Caco-2 (cell line): ENCODE results near the gene PDGFD. TPM values are rescaled to one million over a fixed set of nuclear protein-coding genes. Genes with fewer than 3 reads are reported as not detected.

Source experiments
- BruUV-seq: library from RNA; stranded (reverse); fragments of 400-500 nt; replicated peaks from 2 replicates; lab custom pipeline; 2021; lab: Mats Ljungman, UMichigan
- CTCF ChIA-PET: fragments of 300-600 bp; sonication (Branson Sonifier 250); formaldehyde crosslinking; loops from one replicate; lab custom pipeline; 2022; ENCODE audit warnings: antibody characterized with exemption; lab: Charles Lee
- POLR2A ChIA-PET: fragments of 300-600 bp; sonication (Branson Sonifier 250); formaldehyde crosslinking; loops from one replicate; lab custom pipeline; 2022; ENCODE audit warnings: antibody characterized with exemption; lab: Charles Lee
- DNase-seq, 2 experiments: peaks; one replicate each; pipeline versions ENCODE4 v3.0.0 to v3.0.0-alpha.2; 2020 to 2022
- H3K27me3 ChIP-seq: replicated peaks from 2 replicates; pipeline ENCODE4 v1.6.0; 2011; ENCODE audit warnings: low read length; ENCODE audit not compliant: control insufficient read depth, insufficient read depth
- H3K36me3 ChIP-seq: 2 replicates; pipeline ENCODE4 v1.5.1; 2011; ENCODE audit warnings: low read length; ENCODE audit not compliant: control insufficient read depth, insufficient read depth
- H3K4me1 ChIP-seq: fragments of 250-450 bp; sonication (Bioruptor Pico); 2 replicates; pipeline ENCODE4 v1.5.1; 2020; ENCODE audit warnings: mild to moderate bottlenecking
- H3K4me3 ChIP-seq: 2 replicates; pipeline ENCODE4 v1.5.1; 2011; ENCODE audit warnings: low read depth, mild to moderate bottlenecking, control low read depth, low read length
- H3K9me3 ChIP-seq: fragments of 250-450 bp; sonication (Bioruptor Pico); 2 replicates; pipeline ENCODE4 v1.5.1; 2020; ENCODE audit warnings: mild to moderate bottlenecking, moderate library complexity
- H3K27ac Mint-ChIP-seq: one replicate; pipeline ENCODE4 v1.8.0; 2022; ENCODE audit warnings: mixed read lengths; ENCODE audit not compliant: unreplicated experiment
- H3K27me3 Mint-ChIP-seq: one replicate; pipeline ENCODE4 v1.8.0; 2022; ENCODE audit warnings: mixed read lengths; ENCODE audit not compliant: insufficient read depth, unreplicated experiment
- H3K36me3 Mint-ChIP-seq: one replicate; pipeline ENCODE4 v1.8.0; 2022; ENCODE audit warnings: mild to moderate bottlenecking, mixed read lengths; ENCODE audit not compliant: insufficient read depth, unreplicated experiment
- H3K4me1 Mint-ChIP-seq: one replicate; pipeline ENCODE4 v1.8.0; 2022; ENCODE audit warnings: low read depth, mixed read lengths; ENCODE audit not compliant: unreplicated experiment
- H3K4me3 Mint-ChIP-seq: one replicate; pipeline ENCODE4 v1.8.0; 2022; ENCODE audit warnings: mild to moderate bottlenecking, moderate library complexity, mixed read lengths; ENCODE audit not compliant: unreplicated experiment
- H3K9me3 Mint-ChIP-seq: one replicate; pipeline ENCODE4 v1.8.0; 2022; ENCODE audit warnings: mixed read lengths; ENCODE audit not compliant: unreplicated experiment
- intact Hi-C: fragments of 100-400 bp; cut with micrococcal nuclease; formaldehyde crosslinking; loops from one replicate; pipeline ENCODE4 v1.10.0; 2022; ENCODE audit not compliant: unreplicated experiment
- total RNA-seq: library from RNA; stranded (reverse); gene quantifications from 2 replicates; pipeline ENCODE4 v1.2.3, GENCODE V29; 2022
- TF ChIP-seq, protein P1 (sequence below), 2 experiments: fragments of 200-600 bp in 1 of 2; IDR thresholded peaks; 1 replicate in 1 of 2; 2 replicates in 1 of 2; pipeline versions ENCODE4 v1.5.1 to v1.8.0; 2011 to 2022; ENCODE audit warnings: antibody characterized with exemption in 1 of 2, control low read depth in 1 of 2, inconsistent platforms in 1 of 2, low read depth in 1 of 2, low read length in 1 of 2, mild to moderate bottlenecking in 1 of 2, moderate library complexity in 1 of 2; ENCODE audit not compliant: insufficient read depth in 1 of 2, severe bottlenecking in 1 of 2, unreplicated experiment in 1 of 2

The PDGFD gene
- total RNA-seq, 1 experiment from 2014 or later, result not detected

DNA sequence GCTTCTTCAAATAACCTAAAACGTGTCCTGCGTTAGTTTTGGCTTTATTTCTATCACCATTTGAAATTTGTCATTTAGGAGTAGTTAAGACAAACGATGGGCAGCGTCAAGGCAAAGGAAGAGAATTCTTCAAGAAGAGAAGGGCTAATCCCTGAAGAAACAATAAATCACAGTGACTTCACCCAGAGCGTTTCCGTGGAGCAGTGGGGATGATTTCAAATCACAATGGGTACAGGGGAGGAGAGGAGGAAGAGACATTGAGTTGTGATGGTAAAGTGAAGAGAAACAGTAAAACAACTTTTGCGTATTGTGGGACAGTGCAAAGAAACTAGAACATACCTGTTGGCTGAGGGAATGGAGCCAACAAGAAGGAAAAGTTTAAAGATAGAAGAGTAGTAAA lies 9.7 kb downstream of the PDGFD start:
- TF ChIP-seq, protein P1, sequence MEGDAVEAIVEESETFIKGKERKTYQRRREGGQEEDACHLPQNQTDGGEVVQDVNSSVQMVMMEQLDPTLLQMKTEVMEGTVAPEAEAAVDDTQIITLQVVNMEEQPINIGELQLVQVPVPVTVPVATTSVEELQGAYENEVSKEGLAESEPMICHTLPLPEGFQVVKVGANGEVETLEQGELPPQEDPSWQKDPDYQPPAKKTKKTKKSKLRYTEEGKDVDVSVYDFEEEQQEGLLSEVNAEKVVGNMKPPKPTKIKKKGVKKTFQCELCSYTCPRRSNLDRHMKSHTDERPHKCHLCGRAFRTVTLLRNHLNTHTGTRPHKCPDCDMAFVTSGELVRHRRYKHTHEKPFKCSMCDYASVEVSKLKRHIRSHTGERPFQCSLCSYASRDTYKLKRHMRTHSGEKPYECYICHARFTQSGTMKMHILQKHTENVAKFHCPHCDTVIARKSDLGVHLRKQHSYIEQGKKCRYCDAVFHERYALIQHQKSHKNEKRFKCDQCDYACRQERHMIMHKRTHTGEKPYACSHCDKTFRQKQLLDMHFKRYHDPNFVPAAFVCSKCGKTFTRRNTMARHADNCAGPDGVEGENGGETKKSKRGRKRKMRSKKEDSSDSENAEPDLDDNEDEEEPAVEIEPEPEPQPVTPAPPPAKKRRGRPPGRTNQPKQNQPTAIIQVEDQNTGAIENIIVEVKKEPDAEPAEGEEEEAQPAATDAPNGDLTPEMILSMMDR (IDR thresholded peaks at IDR 0.05; ENCODE audit: insufficient read depth in 1 of 2, low read depth in 1 of 2, low read length in 1 of 2, severe bottlenecking in 1 of 2, unreplicated experiment in 1 of 2), result no peak
- H3K4me3 ChIP-seq, result no peak overlapping the region
- no peaks in the 10 kb centered on the region for H3K9me3 ChIP-seq
- no peaks in the 10 kb centered on the region for H3K36me3 ChIP-seq
- H3K27ac Mint-ChIP-seq, result no peak overlapping the region
- no peak for DNase-seq
- 0 out of 2 replicates have a peak, but pooled peaks cover 3% of the 10 kb centered on the region for H3K4me1 ChIP-seq
- peaks cover 13% of the 10 kb centered on the region for H3K9me3 Mint-ChIP-seq
- BruUV-seq, result no TSS peak
- H3K36me3 Mint-ChIP-seq, result no peaks in the 10 kb centered on the region
- H3K27me3 ChIP-seq, result no peaks in the 10 kb centered on the region
- ChIA-PET POLR2A (no interaction called here), CTCF (no interaction called here)
- intact Hi-C loops, result no loop called here
- H3K4me3 Mint-ChIP-seq, result no peak overlapping the region
- no peaks in the 10 kb centered on the region for H3K4me1 Mint-ChIP-seq
- H3K27me3 Mint-ChIP-seq, result no peaks in the 10 kb centered on the region

DNA sequence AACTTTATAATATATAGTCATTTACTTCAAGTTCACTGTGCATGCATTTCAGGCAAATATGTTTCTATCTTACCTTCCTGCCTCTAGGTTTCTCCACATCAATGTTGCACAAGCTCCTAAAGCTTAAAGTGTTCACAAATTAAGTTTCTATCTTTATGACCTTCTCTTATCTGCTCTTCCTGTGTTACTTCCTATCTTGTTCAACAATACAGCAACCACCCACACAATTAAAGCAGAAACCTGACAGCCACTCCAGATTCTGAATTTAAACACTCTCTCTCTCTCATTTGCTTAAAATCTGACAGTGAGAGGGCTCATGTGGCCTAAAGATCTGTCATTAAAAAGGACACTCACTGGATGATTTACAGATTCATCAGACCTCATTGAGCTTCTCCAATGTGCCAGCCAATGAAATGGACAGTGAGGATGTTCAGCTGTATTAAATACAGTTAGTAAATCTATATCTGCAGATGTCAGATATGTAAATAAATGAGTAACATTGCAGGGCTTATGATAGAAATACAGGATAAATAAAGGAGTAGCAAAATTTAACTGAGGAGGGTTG lies 10.9 kb downstream of the PDGFD start:
- CTCF ChIA-PET, result no interaction called here
- POLR2A ChIA-PET, result no interaction called here
- Mint-ChIP-seq H3K27ac (no peak overlapping the region), H3K36me3 (no peaks in the 10 kb centered on the region), H3K27me3 (no peaks in the 10 kb centered on the region), H3K4me1 (no peaks in the 10 kb centered on the region), H3K9me3 (peaks cover 13% of the 10 kb centered on the region), H3K4me3 (no peak overlapping the region)
- DNase-seq, result no peak
- no peaks in the 10 kb centered on the region for H3K9me3 ChIP-seq
- H3K4me1 ChIP-seq, result 0 out of 2 replicates have a peak, but pooled peaks cover 3% of the 10 kb centered on the region
- H3K27me3 ChIP-seq, result no peaks in the 10 kb centered on the region
- no peak overlapping the region for H3K4me3 ChIP-seq
- TF ChIP-seq, protein P1 (IDR thresholded peaks at IDR 0.05; ENCODE audit: insufficient read depth in 1 of 2, low read depth in 1 of 2, low read length in 1 of 2, severe bottlenecking in 1 of 2, unreplicated experiment in 1 of 2), result no peak
- BruUV-seq, result no TSS peak
- no peaks in the 10 kb centered on the region for H3K36me3 ChIP-seq
- intact Hi-C loops, result no loop called here

DNA sequence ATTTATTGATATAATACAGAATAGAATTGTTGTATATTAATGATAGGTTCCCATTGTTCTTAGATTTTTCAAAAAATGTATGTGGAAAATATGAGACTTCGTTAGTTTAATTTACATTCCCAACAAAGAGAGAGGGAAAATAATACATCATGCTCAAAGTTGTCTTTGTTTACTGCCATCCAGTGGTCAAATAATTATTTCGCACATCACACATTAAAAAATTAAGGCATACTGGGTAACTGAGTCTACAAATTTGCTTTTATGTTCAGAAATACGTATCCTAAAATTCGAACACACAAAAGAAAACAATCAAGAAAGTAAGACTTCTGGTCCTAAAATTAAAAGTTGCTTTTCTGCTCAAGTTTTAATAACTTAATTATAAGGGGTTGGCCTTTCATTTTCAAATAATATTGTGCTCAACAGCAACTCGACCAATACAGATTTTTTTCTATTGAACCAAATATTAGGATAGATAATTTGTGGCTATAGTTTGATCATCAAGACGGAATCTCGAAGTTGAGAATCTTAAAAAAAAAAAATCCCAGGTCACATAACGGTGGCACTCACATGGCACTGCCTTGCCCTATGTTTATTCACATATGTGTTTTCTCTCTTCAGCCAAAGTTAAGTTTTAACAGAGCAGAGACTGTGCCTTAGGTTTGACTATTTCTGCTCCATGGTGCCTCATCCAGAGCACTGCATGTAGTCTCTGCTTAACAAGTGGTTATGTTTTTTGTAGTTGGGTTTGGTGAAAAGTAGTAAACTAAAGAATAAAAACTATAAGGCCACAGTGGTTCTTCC lies 12.3 kb downstream of the PDGFD start:
- peaks cover 13% of the 10 kb centered on the region for H3K9me3 Mint-ChIP-seq
- TF ChIP-seq, protein P1 (IDR thresholded peaks at IDR 0.05; ENCODE audit: insufficient read depth in 1 of 2, low read depth in 1 of 2, low read length in 1 of 2, severe bottlenecking in 1 of 2, unreplicated experiment in 1 of 2), result peak; percentile 25 to 33
- Histone ChIP-seq H3K36me3 (no peaks in the 10 kb centered on the region), H3K27me3 (no peaks in the 10 kb centered on the region), H3K4me1 (0 out of 2 replicates have a peak, but pooled peaks cover 3% of the 10 kb centered on the region), H3K4me3 (no peak overlapping the region), H3K9me3 (no peaks in the 10 kb centered on the region)
- no peak overlapping the region for H3K4me3 Mint-ChIP-seq
- no peak for DNase-seq
- no peaks in the 10 kb centered on the region for H3K36me3 Mint-ChIP-seq
- no TSS peak for BruUV-seq
- intact Hi-C loops, result loop anchor here (1.0 to 2.0 kb wide), 3 partner anchors 224 to 469 kb away; no protein-coding TSS in a partner anchor
- H3K27me3 Mint-ChIP-seq, result no peaks in the 10 kb centered on the region
- H3K4me1 Mint-ChIP-seq, result no peaks in the 10 kb centered on the region
- ChIA-PET POLR2A (no interaction called here), CTCF (interaction anchor here (1.9 kb wide), 1 partner anchor 469 kb away, joined by 11 read pairs; no protein-coding TSS in a partner anchor)
- H3K27ac Mint-ChIP-seq, result no peak overlapping the region
